Thyroid gland (tissue), 4 donors: ENCODE data around the gene MTERF1. TPM values are rescaled to one million over a fixed set of nuclear protein-coding genes. Genes with fewer than 3 reads are reported as not detected.

Experiments used
- DNase-seq, 2 donors: peaks; one replicate each; pipeline ENCODE4 v3.0.0-alpha.2; 2019
- H3K27ac ChIP-seq, 3 donors: fragments of 200-600 bp; sonication (generic); 1 replicate in 2 of 3; 2 replicates in 1 of 3; pipeline ENCODE4 v1.5.1; 2016 to 2019; ENCODE audit warnings: mild to moderate bottlenecking in 1 of 3, moderate library complexity in 1 of 3
- H3K27me3 ChIP-seq: fragments of 200-600 bp; sonication (generic); one replicate; pipeline ENCODE4 v1.5.1; 2019
- H3K36me3 ChIP-seq, 2 donors: fragments of 200-600 bp; sonication (generic); one replicate each; pipeline ENCODE4 v1.5.1; 2016 to 2019
- H3K4me1 ChIP-seq, 2 donors: fragments of 200-600 bp; sonication (generic); one replicate each; pipeline ENCODE4 v1.5.1; 2017 to 2019
- H3K4me3 ChIP-seq, 3 donors: fragments of 200-600 bp; sonication (generic); replicated peaks in 1 of 3; 1 replicate in 2 of 3; 2 replicates in 1 of 3; pipeline ENCODE4 v1.5.1; 2016; ENCODE audit warnings: mild to moderate bottlenecking in 1 of 3
- H3K9me3 ChIP-seq: fragments of 200-600 bp; sonication (generic); one replicate; pipeline ENCODE4 v1.5.1; 2017
- CTCF ChIP-seq, 6 experiments: fragments of 200-600 bp in 3 of 6; fragments of 450-650 bp in 3 of 6; sonication (generic) in 3 of 6; IDR thresholded peaks; one replicate each; pipeline ENCODE4 v1.5.1; 2016 to 2019; ENCODE audit warnings: antibody characterized with exemption in 6 of 6, mild to moderate bottlenecking in 2 of 6, inconsistent platforms in 1 of 6, moderate library complexity in 1 of 6
- POLR2A ChIP-seq, 2 donors: fragments of 450-650 bp; IDR thresholded peaks; one replicate each; pipeline ENCODE4 v1.6.1; 2017; ENCODE audit warnings: antibody characterized with exemption in 2 of 2, mild to moderate bottlenecking in 2 of 2, moderate library complexity in 1 of 2
- WGBS, 2 donors: methylation state at CpG; one replicate each; pipeline ENCODE4 v1.1.5; 2017; 5-methylcytosine and 5-hydroxymethylcytosine counted together
- intact Hi-C: fragments of 100-400 bp; cut with DNase I; formaldehyde crosslinking; loops from one replicate; pipeline ENCODE4 v1.15.1; 2023
- total RNA-seq, 4 donors: library from RNA; depleted of rRNA; stranded (reverse); fragments of >200 nt; gene quantifications; one replicate each; pipeline ENCODE4 v1.2.3, GENCODE V29; 2016

MTERF1 gene
- total RNA-seq, 4 donors from 2014 or later = 13.0 to 27.7 (median 21.5) TPM

DNA sequence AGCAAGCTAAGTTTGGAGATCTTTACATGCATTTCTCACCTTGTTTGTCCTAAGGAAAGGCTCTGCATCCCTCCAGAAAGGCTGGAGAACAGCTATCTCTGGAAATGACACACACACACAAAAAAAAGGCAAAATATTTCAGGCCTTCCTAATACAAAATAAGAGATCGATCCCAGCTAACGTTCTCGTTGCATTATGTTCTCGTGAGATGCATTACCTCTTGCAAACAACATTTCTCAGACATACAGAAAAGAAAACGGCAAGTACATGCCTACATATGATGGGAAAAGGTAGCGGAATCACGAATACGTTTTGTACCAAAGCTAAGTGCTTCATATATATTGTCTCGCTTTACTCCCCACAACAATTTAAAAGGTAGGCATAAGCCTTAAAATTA lies 488 bp downstream of the MTERF1 start:
- peak overlapping the region in 1 of 3 donors; percentile 62 for H3K27ac ChIP-seq
- H3K9me3 ChIP-seq = no peaks in the 10 kb centered on the region
- no peak for DNase-seq
- 2 to 3% methylated on average over 9 of the region's 9 CpGs for WGBS, 2 donors
- H3K27me3 ChIP-seq = no peaks in the 10 kb centered on the region
- H3K4me3 ChIP-seq = peak overlapping the region; percentile 7 to 66 (median 50)
- TF ChIP-seq CTCF (IDR thresholded peaks at IDR 0.05) = no peak
- no peak for TF ChIP-seq POLR2A (IDR thresholded peaks at IDR 0.05)
- H3K36me3 ChIP-seq = no peaks in the 10 kb centered on the region
- peaks cover 8% of the 10 kb centered on the region in 2 donors for H3K4me1 ChIP-seq
- intact Hi-C loops = loop anchor here (5.0 kb wide), 1 partner anchor 252 kb away; the partner anchor contains the start of gene CYP51A1

DNA sequence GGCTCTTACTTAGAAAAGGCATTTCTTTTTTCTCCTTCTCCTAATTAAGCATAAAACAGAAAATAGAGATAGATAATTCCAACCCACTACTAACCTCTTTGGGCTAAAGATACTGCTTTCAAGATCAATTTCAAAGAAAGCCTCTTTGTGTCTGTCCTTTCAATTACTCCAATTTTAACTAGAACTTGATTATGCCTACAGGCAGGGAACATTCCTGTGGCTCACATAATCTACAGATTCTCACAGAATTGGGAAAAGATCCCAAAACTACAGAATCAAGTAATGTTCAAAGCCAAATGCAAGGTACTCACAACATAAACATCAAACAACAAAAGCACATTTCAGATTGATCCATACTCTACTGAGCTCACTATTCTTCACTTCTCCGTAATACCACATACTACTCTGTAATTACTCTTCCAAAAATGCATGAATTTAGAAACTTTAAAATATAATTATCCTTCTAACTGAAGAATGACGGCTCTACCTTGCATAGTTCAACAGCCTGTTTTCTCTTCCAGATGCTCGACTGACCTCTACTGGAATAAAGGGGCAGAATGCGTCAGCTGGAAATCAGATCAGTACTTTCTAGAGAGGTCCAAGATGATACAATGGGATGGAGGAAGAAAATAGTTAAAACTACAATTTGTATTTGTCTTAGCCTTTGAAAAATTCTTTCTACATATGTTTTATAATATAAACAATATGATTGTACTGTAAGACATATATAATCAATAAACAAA lies 3.9 kb downstream of the MTERF1 start:
- no peaks in the 10 kb centered on the region for H3K27me3 ChIP-seq
- no peak for DNase-seq
- no peak overlapping the region for H3K27ac ChIP-seq
- peaks cover 0 to 4% of the 10 kb centered on the region in 2 donors for H3K36me3 ChIP-seq
- no peaks in the 10 kb centered on the region for H3K9me3 ChIP-seq
- 65 to 68% methylated on average over 4 of the region's 4 CpGs for WGBS, 2 donors
- intact Hi-C loops = no loop called here
- TF ChIP-seq POLR2A (IDR thresholded peaks at IDR 0.05) = no peak
- TF ChIP-seq CTCF (IDR thresholded peaks at IDR 0.05) = peak in 1 of 6 experiments; percentile 35
- no peak overlapping the region for H3K4me3 ChIP-seq
- peaks cover 8% of the 10 kb centered on the region in 2 donors for H3K4me1 ChIP-seq

DNA sequence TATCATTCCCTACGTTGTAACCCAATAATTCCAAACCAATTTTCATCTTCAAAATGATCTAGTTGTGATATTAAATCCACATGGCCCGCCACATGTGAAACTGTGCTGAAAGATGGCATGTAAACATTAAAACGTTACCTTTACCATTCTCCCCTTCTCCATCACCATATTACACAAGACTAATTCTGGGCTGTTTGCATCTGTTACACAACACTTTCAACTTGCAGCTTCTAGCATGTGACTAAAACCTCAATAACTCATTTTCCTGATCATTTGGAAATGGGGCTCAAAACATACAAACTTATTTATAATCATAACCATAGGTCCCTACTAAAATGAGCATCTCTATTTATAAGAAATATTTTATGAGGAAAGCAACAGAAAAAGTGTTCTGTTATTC lies 4.7 kb downstream of the MTERF1 start:
- intact Hi-C loops = no loop called here
- no peak for DNase-seq
- Histone ChIP-seq H3K9me3 (no peaks in the 10 kb centered on the region), H3K4me1 (peaks cover 8% of the 10 kb centered on the region in 2 donors), H3K27me3 (no peaks in the 10 kb centered on the region), H3K27ac (no peak overlapping the region), H3K36me3 (peaks cover 0 to 4% of the 10 kb centered on the region in 2 donors), H3K4me3 (no peak overlapping the region)
- 95 to 96% methylated on average over 3 of the region's 3 CpGs for WGBS, 2 donors
- no peak for TF ChIP-seq POLR2A (IDR thresholded peaks at IDR 0.05)
- TF ChIP-seq CTCF (IDR thresholded peaks at IDR 0.05) = no peak

DNA sequence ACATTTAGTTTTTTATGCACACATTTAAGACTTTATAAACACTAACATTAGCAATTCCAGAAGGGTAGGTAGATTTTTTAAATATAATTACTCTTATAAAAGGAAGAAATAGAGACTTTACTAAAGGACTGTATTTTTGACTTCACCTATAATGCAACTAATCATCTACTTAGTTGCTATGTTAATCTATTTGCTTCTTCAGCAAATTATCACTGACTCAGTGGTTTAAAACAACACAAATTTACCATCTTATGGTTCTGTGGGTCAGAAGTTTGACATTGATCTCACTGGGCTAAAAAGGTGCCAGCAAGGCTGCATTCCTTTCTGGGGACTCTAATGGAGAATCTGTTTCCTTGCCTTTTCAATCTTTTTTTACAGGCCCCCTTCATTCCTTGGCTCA lies 7.6 kb downstream of the MTERF1 start:
- no peak for DNase-seq
- intact Hi-C loops = no loop called here
- Histone ChIP-seq H3K4me1 (no peaks in the 10 kb centered on the region), H3K9me3 (no peaks in the 10 kb centered on the region), H3K27me3 (no peaks in the 10 kb centered on the region), H3K27ac (no peak overlapping the region), H3K36me3 (peaks cover 0 to 4% of the 10 kb centered on the region in 2 donors), H3K4me3 (no peak overlapping the region)
- TF ChIP-seq CTCF (IDR thresholded peaks at IDR 0.05) (no peak), POLR2A (IDR thresholded peaks at IDR 0.05) (no peak)

GRCh38 chr7:91872069-91872468 lies 8.4 kb downstream of the MTERF1 start:
- no peaks in the 10 kb centered on the region for H3K4me1 ChIP-seq
- H3K9me3 ChIP-seq = no peaks in the 10 kb centered on the region
- H3K27ac ChIP-seq = no peak overlapping the region
- TF ChIP-seq CTCF (IDR thresholded peaks at IDR 0.05) (no peak), POLR2A (IDR thresholded peaks at IDR 0.05) (no peak)
- H3K4me3 ChIP-seq = no peak overlapping the region
- intact Hi-C loops = no loop called here
- DNase-seq = no peak
- no peaks in the 10 kb centered on the region for H3K27me3 ChIP-seq
- H3K36me3 ChIP-seq = peaks cover 0 to 4% of the 10 kb centered on the region in 2 donors
